Measurements from ENCODE around the gene CELA2B. TPM values are rescaled to one million over a fixed set of nuclear protein-coding genes. Genes with fewer than 3 reads are reported as not detected.
"Not testable (repeated sequence)": the region's sequence is repeated elsewhere in the genome, so short reads cannot be mapped to it uniquely, and the experiment has no call there.

Gene CELA2B
- total and polyA plus RNA-seq, 8 donors = 0.63 to 1.7 (median 0.98) TPM; not detected in 1

- Histone ChIP-seq H3K36me3 (no peaks in the 10 kb centered on the region), H3K4me3 (no peak overlapping the region), H3K9me3 (no peaks in the 10 kb centered on the region), H3K4me1 (no peaks in the 10 kb centered on the region), H3K27ac (no peak overlapping the region), H3K27me3 (no peaks in the 10 kb centered on the region)
- intact Hi-C loops (cut with DNase I) = no loop called here
- ATAC-seq (no peak), DNase-seq (no peak)
- TF ChIP-seq CTCF (IDR thresholded peaks at IDR 0.05) = no peak
Observed at GRCh38 chr1:15472587-15472986, 3.3 kb upstream of the CELA2B start.

GRCh38 chr1:15476927-15477326, 1.0 kb downstream of the CELA2B start:
- DNase-seq (peak in 1 of 4 donors; percentile 8), ATAC-seq (no peak)
- Histone ChIP-seq H3K36me3 (no peaks in the 10 kb centered on the region), H3K27me3 (no peaks in the 10 kb centered on the region), H3K27ac (no peak overlapping the region), H3K4me1 (no peaks in the 10 kb centered on the region), H3K9me3 (no peaks in the 10 kb centered on the region), H3K4me3 (no peak overlapping the region)
- no peak for TF ChIP-seq CTCF (IDR thresholded peaks at IDR 0.05)
- intact Hi-C loops (cut with DNase I) = no loop called here

- no peak overlapping the region for H3K4me3 ChIP-seq
- H3K27ac ChIP-seq = no peak overlapping the region
- H3K4me1 ChIP-seq = no peaks in the 10 kb centered on the region
- no peaks in the 10 kb centered on the region for H3K36me3 ChIP-seq
- H3K27me3 ChIP-seq = no peaks in the 10 kb centered on the region
- TF ChIP-seq CTCF (IDR thresholded peaks at IDR 0.05) = no peak
- no peaks in the 10 kb centered on the region for H3K9me3 ChIP-seq
- intact Hi-C loops (cut with DNase I) = no loop called here
- peak; percentile 26 for ATAC-seq
- DNase-seq = peak in 2 of 4 donors; percentile 72 to 75
Observed at GRCh38 chr1:15477646-15478212, 1.8 kb downstream of the CELA2B start.

- H3K4me1 ChIP-seq = no peaks in the 10 kb centered on the region
- TF ChIP-seq CTCF (IDR thresholded peaks at IDR 0.05) = no peak
- DNase-seq = no peak
- no peaks in the 10 kb centered on the region for H3K36me3 ChIP-seq
- H3K27ac ChIP-seq = no peak overlapping the region
- no peak overlapping the region for H3K4me3 ChIP-seq
- ATAC-seq = no peak
- intact Hi-C loops (cut with DNase I) = no loop called here
- no peaks in the 10 kb centered on the region for H3K9me3 ChIP-seq
- H3K27me3 ChIP-seq = no peaks in the 10 kb centered on the region
Observed at GRCh38 chr1:15479654-15480347, 3.9 kb downstream of the CELA2B start.

DNA sequence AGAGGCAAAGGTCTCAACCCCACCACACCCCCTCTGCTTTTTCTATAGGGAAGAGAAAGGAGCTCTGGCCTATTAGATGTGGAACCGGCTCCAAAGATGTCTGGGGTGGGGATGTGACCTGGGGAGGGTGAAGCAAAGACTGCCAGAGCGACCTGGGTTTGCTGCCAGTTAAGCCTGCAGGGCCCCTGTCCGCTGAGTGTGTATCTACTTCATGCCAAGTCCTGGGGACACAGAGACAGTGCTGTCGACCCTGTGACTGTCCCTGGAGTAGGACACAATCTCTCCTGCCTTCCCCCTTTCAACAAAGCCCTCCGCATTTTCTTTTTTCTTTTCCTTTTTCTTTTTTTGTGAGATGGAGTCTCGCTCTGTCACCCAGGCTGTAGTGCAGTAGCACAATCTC, 6.6 kb downstream of the CELA2B start:
- H3K36me3 ChIP-seq; DNase-seq; H3K4me3 ChIP-seq; H3K9me3 ChIP-seq; H3K4me1 ChIP-seq; intact Hi-C loops (cut with DNase I); H3K27me3 ChIP-seq; H3K27ac ChIP-seq; ATAC-seq: not testable (repeated sequence)

DNA sequence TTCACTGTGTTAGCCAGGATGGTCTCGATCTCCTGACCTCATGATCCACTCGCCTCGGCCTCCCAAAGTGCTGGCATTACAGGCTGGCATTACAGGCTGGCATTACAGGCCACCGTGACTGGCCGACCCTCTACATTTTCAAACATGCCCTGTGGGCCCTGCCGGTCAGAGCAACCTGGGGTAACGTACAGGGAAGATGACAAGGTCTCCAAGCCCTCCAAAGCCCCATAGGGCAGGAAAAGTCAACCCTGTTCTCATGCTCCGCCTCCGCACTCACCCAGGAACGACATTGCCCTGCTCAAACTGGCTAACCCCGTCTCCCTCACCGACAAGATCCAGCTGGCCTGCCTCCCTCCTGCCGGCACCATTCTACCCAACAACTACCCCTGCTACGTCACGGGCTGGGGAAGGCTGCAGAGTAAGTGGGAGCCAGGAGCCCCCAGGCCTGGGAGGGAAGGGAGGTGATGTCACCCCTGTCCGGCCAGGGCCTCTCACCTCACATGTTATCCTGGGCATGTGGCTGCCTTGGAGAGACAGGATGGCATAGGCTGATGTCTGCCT, 7.2 kb downstream of the CELA2B start:
- H3K9me3 ChIP-seq; H3K4me1 ChIP-seq; intact Hi-C loops (cut with DNase I); H3K36me3 ChIP-seq; H3K27ac ChIP-seq; ATAC-seq; H3K4me3 ChIP-seq; H3K27me3 ChIP-seq; DNase-seq: not testable (repeated sequence)
